ENCODE results near the gene CACNA2D1.

DNA sequence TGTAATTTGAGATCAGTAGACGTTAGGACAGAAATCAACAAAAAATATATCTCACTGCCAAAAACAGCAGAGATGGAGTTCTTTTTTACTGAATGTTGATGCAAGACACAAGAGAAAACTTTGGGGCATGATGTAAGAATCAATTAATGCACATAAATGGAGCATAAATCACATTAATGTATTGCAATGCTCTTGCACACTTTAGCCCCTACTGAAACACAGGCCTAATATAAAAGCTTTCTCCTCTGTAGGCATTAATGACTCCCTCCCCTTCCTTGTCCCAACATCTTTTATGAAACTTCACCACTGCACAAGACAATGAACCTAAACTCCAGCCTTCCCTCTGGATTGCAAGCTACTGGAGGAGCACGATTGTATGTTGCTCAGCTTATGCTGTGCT is 58.8 kb downstream of the CACNA2D1 start:
- TF ChIP-seq POLR2A (IDR thresholded peaks at IDR 0.05) (no peak), EP300 (IDR thresholded peaks at IDR 0.05) (no peak)
- TF ChIP-seq, protein P1, sequence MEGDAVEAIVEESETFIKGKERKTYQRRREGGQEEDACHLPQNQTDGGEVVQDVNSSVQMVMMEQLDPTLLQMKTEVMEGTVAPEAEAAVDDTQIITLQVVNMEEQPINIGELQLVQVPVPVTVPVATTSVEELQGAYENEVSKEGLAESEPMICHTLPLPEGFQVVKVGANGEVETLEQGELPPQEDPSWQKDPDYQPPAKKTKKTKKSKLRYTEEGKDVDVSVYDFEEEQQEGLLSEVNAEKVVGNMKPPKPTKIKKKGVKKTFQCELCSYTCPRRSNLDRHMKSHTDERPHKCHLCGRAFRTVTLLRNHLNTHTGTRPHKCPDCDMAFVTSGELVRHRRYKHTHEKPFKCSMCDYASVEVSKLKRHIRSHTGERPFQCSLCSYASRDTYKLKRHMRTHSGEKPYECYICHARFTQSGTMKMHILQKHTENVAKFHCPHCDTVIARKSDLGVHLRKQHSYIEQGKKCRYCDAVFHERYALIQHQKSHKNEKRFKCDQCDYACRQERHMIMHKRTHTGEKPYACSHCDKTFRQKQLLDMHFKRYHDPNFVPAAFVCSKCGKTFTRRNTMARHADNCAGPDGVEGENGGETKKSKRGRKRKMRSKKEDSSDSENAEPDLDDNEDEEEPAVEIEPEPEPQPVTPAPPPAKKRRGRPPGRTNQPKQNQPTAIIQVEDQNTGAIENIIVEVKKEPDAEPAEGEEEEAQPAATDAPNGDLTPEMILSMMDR (IDR thresholded peaks at IDR 0.05) = no peak
